H1 (cell line): ENCODE measurements around the gene SLC36A4. TPM values are rescaled to one million over a fixed set of nuclear protein-coding genes. Genes with fewer than 3 reads are reported as not detected.

Experiments used
- CTCF ChIA-PET: fragments of 300-600 bp; sonication (Branson Sonifier 250); formaldehyde crosslinking; loops from one replicate; lab custom pipeline; 2021; ENCODE audit not compliant: partially characterized antibody; lab: Charles Lee
- POLR2A ChIA-PET: fragments of 300-600 bp; sonication (Branson Sonifier 250); formaldehyde crosslinking; loops from one replicate; lab custom pipeline; 2021; ENCODE audit warnings: inconsistent platforms; ENCODE audit not compliant: partially characterized antibody; lab: Charles Lee
- DNase-seq, 2 experiments: peaks; one replicate each; pipeline versions ENCODE4 v3.0.0 to v3.0.0-alpha.2; 2010 to 2022; ENCODE audit warnings: low spot score in 2 of 2, low read depth in 1 of 2, mixed read lengths in 1 of 2
- FAIRE-seq: peaks from 2 replicates; lab custom pipeline; 2011; peaks lifted over from hg19 to GRCh38; lab: Jason Lieb, UNC
- H2AFZ ChIP-seq: 2 replicates; pipeline ENCODE4 v1.8.1; 2012; ENCODE audit warnings: low read length, inconsistent platforms
- H2AK5ac ChIP-seq: 2 replicates; pipeline ENCODE4 v1.6.1; 2013; ENCODE audit warnings: low read depth, low read length
- H2BK120ac ChIP-seq: replicated peaks from 2 replicates; pipeline ENCODE3; 2013; ENCODE audit warnings: low read depth, low read length, inconsistent platforms
- H2BK12ac ChIP-seq: 2 replicates; pipeline ENCODE4 v1.6.1; 2013; ENCODE audit warnings: low read depth, low read length
- H2BK15ac ChIP-seq: 2 replicates; pipeline ENCODE4 v1.6.1; 2013; ENCODE audit warnings: low read length
- H2BK20ac ChIP-seq: 2 replicates; pipeline ENCODE4 v1.6.1; 2013; ENCODE audit warnings: low read length
- H2BK5ac ChIP-seq: 2 replicates; pipeline ENCODE4 v1.6.1; 2013; ENCODE audit warnings: low read depth, low read length
- H3K14ac ChIP-seq: 2 replicates; pipeline ENCODE4 v1.6.1; 2013; ENCODE audit warnings: inconsistent platforms; ENCODE audit not compliant: insufficient read length
- H3K18ac ChIP-seq: 2 replicates; pipeline ENCODE4 v1.6.1; 2013; ENCODE audit warnings: low read length; ENCODE audit errors: extremely low read depth
- H3K23ac ChIP-seq: 2 replicates; pipeline ENCODE4 v1.6.1; 2013; ENCODE audit warnings: inconsistent platforms; ENCODE audit not compliant: insufficient read length
- H3K23me2 ChIP-seq: 2 replicates; pipeline ENCODE4 v1.6.1; 2013; ENCODE audit warnings: low read depth, low read length
- H3K27ac ChIP-seq: 2 replicates; pipeline ENCODE4 v1.6.1; 2011; ENCODE audit warnings: low read depth, low read length, inconsistent platforms
- H3K27me3 ChIP-seq, 4 experiments: replicated peaks in 1 of 4; 1 replicate in 1 of 4; 2 replicates in 3 of 4; pipeline versions ENCODE4 v1.6.1 to v1.8.1; 2011 to 2013; ENCODE audit warnings: low read length in 3 of 4, mild to moderate bottlenecking in 3 of 4, inconsistent platforms in 2 of 4, mixed read lengths in 2 of 4, moderate library complexity in 1 of 4; ENCODE audit not compliant: control insufficient read depth in 3 of 4, insufficient read depth in 3 of 4; ENCODE audit errors: extremely low read depth in 1 of 4
- H3K36me3 ChIP-seq, 4 experiments: 2 replicates each; pipeline versions ENCODE4 v1.6.1 to v1.8.1; 2011 to 2013; ENCODE audit warnings: mild to moderate bottlenecking in 4 of 4, low read length in 3 of 4, moderate library complexity in 2 of 4, control low read depth in 1 of 4, inconsistent platforms in 1 of 4; ENCODE audit not compliant: insufficient read depth in 4 of 4, control insufficient read depth in 2 of 4
- H3K4ac ChIP-seq: replicated peaks from 2 replicates; pipeline ENCODE3; 2013; ENCODE audit warnings: low read length, low read depth, mixed read lengths, inconsistent platforms; ENCODE audit not compliant: insufficient read length
- H3K4me1 ChIP-seq, 4 experiments: replicated peaks in 1 of 4; 1 replicate in 1 of 4; 2 replicates in 3 of 4; pipeline versions ENCODE4 v1.6.1 to v1.8.1; 2011 to 2013; ENCODE audit warnings: low read length in 3 of 4, inconsistent platforms in 2 of 4, mixed read lengths in 1 of 4; ENCODE audit not compliant: insufficient read depth in 4 of 4, control insufficient read depth in 3 of 4
- H3K4me2 ChIP-seq, 2 experiments: 2 replicates each; pipeline versions ENCODE4 v1.6.1 to v1.8.1; 2011 to 2013; ENCODE audit warnings: low read depth in 2 of 2, low read length in 2 of 2, control low read depth in 1 of 2, inconsistent platforms in 1 of 2, mild to moderate bottlenecking in 1 of 2; ENCODE audit not compliant: insufficient read depth in 1 of 2
- H3K4me3 ChIP-seq, 4 experiments: fragments of 200-600, 300-600 bp in 1 of 4; sonication (generic), shearing (Covaris generic), sonication (Bioruptor Twin) in 1 of 4; 2 replicates each; pipeline versions ENCODE4 v1.5.1 to v1.8.1; 2011 to 2016; ENCODE audit warnings: low read length in 4 of 4, low read depth in 3 of 4, control low read depth in 2 of 4, inconsistent platforms in 2 of 4, mild to moderate bottlenecking in 2 of 4, mixed read lengths in 1 of 4, moderate library complexity in 1 of 4; ENCODE audit not compliant: insufficient read depth in 2 of 4; ENCODE audit errors: extremely low read depth in 1 of 4
- H3K56ac ChIP-seq: replicated peaks from 2 replicates; pipeline ENCODE3; 2013; ENCODE audit warnings: low read depth, mild to moderate bottlenecking, mixed read lengths, low read length, inconsistent platforms; ENCODE audit not compliant: insufficient read length
- H3K79me1 ChIP-seq: 2 replicates; pipeline ENCODE4 v1.6.1; 2013; ENCODE audit warnings: low read depth, low read length, control low read depth
- H3K79me2 ChIP-seq, 2 experiments: 2 replicates each; pipeline versions ENCODE4 v1.6.1 to v1.8.1; 2012 to 2013; ENCODE audit warnings: low read length in 2 of 2, mild to moderate bottlenecking in 2 of 2, inconsistent platforms in 1 of 2; ENCODE audit not compliant: insufficient read depth in 2 of 2, control insufficient read depth in 1 of 2
- H3K9ac ChIP-seq, 4 experiments: replicated peaks in 1 of 4; 1 replicate in 1 of 4; 2 replicates in 3 of 4; pipeline versions ENCODE4 v1.6.1 to v1.8.1; 2011 to 2013; ENCODE audit warnings: low read depth in 3 of 4, low read length in 3 of 4, control low read depth in 2 of 4, mild to moderate bottlenecking in 2 of 4, moderate library complexity in 2 of 4, inconsistent platforms in 1 of 4; ENCODE audit errors: extremely low read depth in 1 of 4
- H3K9me3 ChIP-seq, 2 experiments: 2 replicates each; pipeline versions ENCODE4 v1.6.1 to v1.8.1; 2012 to 2013; ENCODE audit warnings: mild to moderate bottlenecking in 2 of 2, moderate library complexity in 2 of 2, control low read depth in 1 of 2, inconsistent platforms in 1 of 2, low read depth in 1 of 2, low read length in 1 of 2, mixed read lengths in 1 of 2; ENCODE audit not compliant: insufficient read depth in 2 of 2
- H4K20me1 ChIP-seq, 2 experiments: replicated peaks in 1 of 2; 2 replicates each; pipeline versions ENCODE3 to v1.8.1; 2011 to 2013; ENCODE audit warnings: inconsistent platforms in 2 of 2, low read length in 2 of 2, mild to moderate bottlenecking in 1 of 2; ENCODE audit not compliant: insufficient read depth in 2 of 2, control insufficient read depth in 1 of 2
- H4K5ac ChIP-seq: 2 replicates; pipeline ENCODE4 v1.6.1; 2013; ENCODE audit warnings: low read length, low read depth, mixed read lengths, inconsistent platforms; ENCODE audit not compliant: insufficient read length
- H4K8ac ChIP-seq: 2 replicates; pipeline ENCODE4 v1.8.0; 2013; ENCODE audit warnings: mild to moderate bottlenecking, moderate library complexity, low read length, inconsistent platforms; ENCODE audit not compliant: insufficient read depth; ENCODE audit errors: extremely low read depth
- H4K91ac ChIP-seq: replicated peaks from 2 replicates; pipeline ENCODE3; 2013; ENCODE audit warnings: low read length, mixed read lengths, inconsistent platforms; ENCODE audit not compliant: insufficient read length
- EZH2 ChIP-seq: fragments of 200-600 bp; sonication (generic); IDR thresholded peaks from 2 replicates; pipeline ENCODE4 v1.7.1; 2012; ENCODE audit warnings: low read depth, mild to moderate bottlenecking, moderate library complexity, low read length, inconsistent platforms; ENCODE audit not compliant: severe bottlenecking
- GABPA ChIP-seq: IDR thresholded peaks from 2 replicates; pipeline ENCODE4 v1.6.1; 2011; ENCODE audit warnings: mild to moderate bottlenecking, low read length, moderate library complexity, borderline replicate concordance; ENCODE audit not compliant: insufficient read depth
- KDM5A ChIP-seq: fragments of 200-600 bp; IDR thresholded peaks from 2 replicates; pipeline ENCODE4 v1.7.1; 2012; ENCODE audit warnings: mild to moderate bottlenecking, low read length, inconsistent platforms, mixed read lengths
- NANOG ChIP-seq: IDR thresholded peaks from 2 replicates; pipeline ENCODE4 v1.6.1; 2011; ENCODE audit warnings: low read length, low read depth, mild to moderate bottlenecking, inconsistent platforms; ENCODE audit not compliant: insufficient read depth, poor library complexity, severe bottlenecking
- NRF1 ChIP-seq: IDR thresholded peaks from 2 replicates; pipeline ENCODE4 v1.6.1; 2011; ENCODE audit warnings: mild to moderate bottlenecking, low read depth, low read length, improper control_type of control experiment
- PHF8 ChIP-seq: fragments of 200-600 bp; sonication (generic); conservative IDR thresholded peaks from 2 replicates; pipeline ENCODE4 v1.7.1; 2012; ENCODE audit warnings: low read depth, mild to moderate bottlenecking, inconsistent platforms, low read length, moderate library complexity
- POLR2AphosphoS5 ChIP-seq: IDR thresholded peaks from 2 replicates; pipeline ENCODE4 v1.6.1; 2011; ENCODE audit warnings: low read depth, low read length
- TAF1 ChIP-seq: IDR thresholded peaks from 2 replicates; pipeline ENCODE4 v1.6.1; 2011; ENCODE audit warnings: mild to moderate bottlenecking, low read depth, low read length
- TBP ChIP-seq: IDR thresholded peaks from 2 replicates; pipeline ENCODE4 v1.6.1; 2011; ENCODE audit warnings: low read depth, low read length, improper control_type of control experiment
- ZNF274 ChIP-seq: IDR thresholded peaks from 2 replicates; pipeline ENCODE4 v1.7.0; 2012; ENCODE audit warnings: low read length, borderline replicate concordance; ENCODE audit errors: extremely low read depth
- polyA plus RNA-seq, 7 experiments: library from polyadenylated mRNA; depleted of rRNA in 3 of 7; stranded (reverse) in 5 of 7; unstranded in 2 of 7; fragments of >200 nt in 5 of 7; fragments of 200-250 nt in 2 of 7; gene quantifications; 1 replicate in 5 of 7; 2 replicates in 1 of 7; 4 replicates in 1 of 7; pipeline versions ENCODE4 v1.2.1 to v1.2.3, GENCODE V29; 2011 to 2013; ENCODE audit warnings: missing spikeins in 2 of 7, mixed read lengths in 2 of 7
- total RNA-seq: library from RNA; stranded (reverse); fragmentation: NEBNext Ultra II Directional; extraction: Animal tissue kit (Norgen Biotek cat#: 25700); gene quantifications from 2 replicates; pipeline ENCODE4 v1.2.1, GENCODE V29; 2021

The SLC36A4 gene
- total and polyA plus RNA-seq, 2 of the 8 experiments (the other 6 are each of a cell fraction or from before 2014, with no cell fraction given) = 10.2 to 22.7 TPM

- Histone ChIP-seq H3K4me1 (no peaks in the 10 kb centered on the region), H3K27ac (no peak overlapping the region), H3K9ac (no peak overlapping the region), H3K4me3 (no peak overlapping the region), H3K56ac (no peak overlapping the region), H2AK5ac (no peak overlapping the region), H3K23ac (no peak overlapping the region), H2BK20ac (no peak overlapping the region), H4K5ac (no peak overlapping the region), H3K23me2 (no peaks in the 10 kb centered on the region; the same call in 1 of the 2 replicates), H3K79me2 (no peaks in the 10 kb centered on the region), H4K8ac (no peak overlapping the region), H3K18ac (no peak overlapping the region), H3K4me2 (no peak overlapping the region), H2BK15ac (no peak overlapping the region), H4K91ac (no peak overlapping the region), H3K9me3 (no peaks in the 10 kb centered on the region), H3K4ac (no peak overlapping the region), H2AFZ (no peak overlapping the region), H2BK12ac (no peak overlapping the region), H3K79me1 (no peaks in the 10 kb centered on the region), H2BK5ac (no peak overlapping the region), H4K20me1 (no peaks in the 10 kb centered on the region), H3K14ac (no peak overlapping the region), H2BK120ac (no peak overlapping the region), H3K27me3 (no peaks in the 10 kb centered on the region), H3K36me3 (peaks cover 0 to 9% (median 0%) of the 10 kb centered on the region in 4 experiments; a peak in 1 of 8 replicates)
- FAIRE-seq = no peak
- TF ChIP-seq TAF1 = no peak
- no peak for TF ChIP-seq PHF8
- no peak for TF ChIP-seq NRF1
- TF ChIP-seq POLR2AphosphoS5 = no peak
- TF ChIP-seq TBP = no peak
- TF ChIP-seq NANOG = no peak
- no peak for TF ChIP-seq GABPA
- no peak for TF ChIP-seq ZNF274
- no peak for TF ChIP-seq KDM5A
- TF ChIP-seq EZH2 = no peak
- DNase-seq = no peak
- ChIA-PET CTCF (interaction anchor here (2.3 kb wide), 1 partner anchor 202 kb away, joined by 8 read pairs; no protein-coding TSS in a partner anchor), POLR2A (interaction anchor here (1.7 to 3.7 kb wide), 2 partner anchors 9 to 15 kb away, joined by 3 to 11 read pairs; no protein-coding TSS in a partner anchor)
Observed at GRCh38 chr11:93143800-93144199, 54.0 kb downstream of the SLC36A4 start.
